Vagina (tissue), 2 donors: ENCODE data around the gene KLC1. TPM values are rescaled to one million over a fixed set of nuclear protein-coding genes. Genes with fewer than 3 reads are reported as not detected.

Experiments used
- DNase-seq, 2 donors: peaks; one replicate each; pipeline ENCODE4 v3.0.0-alpha.2; 2017; ENCODE audit errors: extremely low spot score in 2 of 2
- H3K27ac ChIP-seq: fragments of 200-600 bp; sonication (generic); one replicate; pipeline ENCODE4 v1.5.1; 2019
- H3K27me3 ChIP-seq: fragments of 200-600 bp; sonication (generic); one replicate; pipeline ENCODE4 v1.5.1; 2019
- H3K36me3 ChIP-seq, 2 donors: fragments of 200-600 bp; sonication (generic); one replicate each; pipeline ENCODE4 v1.5.1; 2017 to 2019
- H3K4me1 ChIP-seq: fragments of 200-600 bp; sonication (generic); one replicate; pipeline ENCODE4 v1.5.1; 2019
- H3K4me3 ChIP-seq, 2 donors: fragments of 200-600 bp; sonication (generic); 1 replicate in 1 of 2; 2 replicates in 1 of 2; pipeline ENCODE4 v1.5.1; 2016 to 2019
- H3K9me3 ChIP-seq: fragments of 200-600 bp; sonication (generic); one replicate; pipeline ENCODE4 v1.5.1; 2019
- CTCF ChIP-seq, 3 experiments: fragments of 450-650 bp in 2 of 3; fragments of 200-600 bp in 1 of 3; sonication (generic) in 1 of 3; IDR thresholded peaks; one replicate each; pipeline ENCODE4 v1.5.1; 2017 to 2019; ENCODE audit warnings: antibody characterized with exemption in 3 of 3, mild to moderate bottlenecking in 2 of 3, moderate library complexity in 2 of 3
- POLR2A ChIP-seq, 2 donors: fragments of 450-650 bp; IDR thresholded peaks; one replicate each; pipeline ENCODE4 v1.6.1; 2017; ENCODE audit warnings: antibody characterized with exemption in 2 of 2, mild to moderate bottlenecking in 2 of 2, moderate library complexity in 2 of 2
- POLR2AphosphoS5 ChIP-seq, 2 donors: sonication (generic); formaldehyde crosslinking; IDR thresholded peaks; one replicate each; pipeline ENCODE4 v1.9.0; 2017; ENCODE audit warnings: antibody characterized with exemption in 2 of 2, mild to moderate bottlenecking in 2 of 2, low read depth in 1 of 2; ENCODE audit not compliant: insufficient read depth in 1 of 2
- intact Hi-C: fragments of 100-400 bp; cut with DNase I; formaldehyde crosslinking; loops from one replicate; pipeline ENCODE4 v1.15.1; 2023
- total RNA-seq: library from RNA; depleted of rRNA; stranded (reverse); fragments of >200 nt; gene quantifications from one replicate; pipeline ENCODE4 v1.2.3, GENCODE V29; 2016

The KLC1 gene
- total RNA-seq: 322 TPM

DNA sequence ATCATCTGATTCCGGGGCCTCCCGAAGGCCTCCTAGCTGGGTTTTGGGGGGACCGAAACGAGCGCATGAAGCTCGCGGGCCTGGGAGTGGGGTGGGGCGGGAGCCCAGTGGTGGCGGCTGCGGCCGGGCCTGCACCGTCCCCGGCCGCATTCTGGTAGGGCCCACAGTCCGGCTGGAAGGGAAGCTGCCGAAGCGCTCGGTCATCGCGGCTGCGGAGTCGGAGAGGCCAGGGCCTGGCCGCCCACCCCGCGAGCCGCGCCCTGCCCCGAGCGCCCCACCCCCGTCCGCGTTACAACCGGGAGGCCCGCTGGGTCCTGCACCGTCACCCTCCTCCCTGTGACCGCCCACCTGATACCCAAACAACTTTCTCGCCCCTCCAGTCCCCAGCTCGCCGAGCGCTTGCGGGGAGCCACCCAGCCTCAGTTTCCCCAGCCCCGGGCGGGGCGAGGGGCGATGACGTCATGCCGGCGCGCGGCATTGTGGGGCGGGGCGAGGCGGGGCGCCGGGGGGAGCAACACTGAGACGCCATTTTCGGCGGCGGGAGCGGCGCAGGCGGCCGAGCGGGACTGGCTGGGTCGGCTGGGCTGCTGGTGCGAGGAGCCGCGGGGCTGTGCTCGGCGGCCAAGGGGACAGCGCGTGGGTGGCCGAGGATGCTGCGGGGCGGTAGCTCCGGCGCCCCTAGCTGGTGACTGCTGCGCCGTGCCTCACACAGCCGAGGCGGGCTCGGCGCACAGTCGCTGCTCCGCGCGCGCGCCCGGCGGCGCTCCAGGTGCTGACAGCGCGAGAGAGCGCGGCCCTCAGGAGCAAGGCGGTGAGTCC lies at the start of gene KLC1:
TSS of gene KLC1 (plus strand) at position 528 of the 819 bp plus-strand sequence. CDS start 25,354 bp downstream, outside the sequence.
- no peaks in the 10 kb centered on the region for H3K36me3 ChIP-seq
- peaks cover 74% of the 10 kb centered on the region for H3K4me1 ChIP-seq
- DNase-seq: no peak
- peak within 1 kb of the TSS; percentile 96 to 97 for H3K4me3 ChIP-seq
- intact Hi-C loops: loop anchor here (10.0 kb wide), 1 partner anchor 54 kb away; no protein-coding TSS in a partner anchor
- H3K9me3 ChIP-seq: no peaks in the 10 kb centered on the region
- no peaks in the 10 kb centered on the region for H3K27me3 ChIP-seq
- TF ChIP-seq CTCF (IDR thresholded peaks at IDR 0.05) (no peak), POLR2AphosphoS5 (IDR thresholded peaks at IDR 0.05; ENCODE audit: insufficient read depth in 1 of 2, low read depth in 1 of 2) (peak in 1 of 2 donors; percentile 82), POLR2A (IDR thresholded peaks at IDR 0.05) (peak; percentile 50 to 93)
- peak within 1 kb of the TSS; percentile 99 for H3K27ac ChIP-seq

DNA sequence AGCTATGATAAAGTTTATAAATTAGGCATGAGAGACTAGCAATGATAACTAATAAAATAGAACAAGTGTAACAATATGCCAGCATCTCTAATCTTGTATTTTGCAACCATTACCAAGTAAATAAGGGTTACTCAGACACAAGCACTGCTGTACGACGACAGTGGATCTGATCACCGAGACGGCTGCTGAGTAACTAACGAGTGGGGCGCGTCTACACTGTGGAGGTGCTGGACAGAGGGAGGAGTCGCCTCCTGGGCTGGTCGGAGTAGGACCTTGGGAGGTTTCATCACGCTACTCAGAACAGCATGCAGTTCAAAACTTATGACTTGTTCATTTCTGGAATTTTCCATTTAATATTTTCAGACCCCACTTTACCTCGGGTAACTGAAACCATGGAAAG lies 47.8 kb upstream of the KLC1 start:
- H3K27me3 ChIP-seq: no peaks in the 10 kb centered on the region
- intact Hi-C loops: no loop called here
- no peak for TF ChIP-seq POLR2AphosphoS5 (IDR thresholded peaks at IDR 0.05; ENCODE audit: insufficient read depth in 1 of 2, low read depth in 1 of 2)
- DNase-seq: no peak
- no peak overlapping the region for H3K4me3 ChIP-seq
- no peak overlapping the region for H3K27ac ChIP-seq
- H3K4me1 ChIP-seq: peaks cover 16% of the 10 kb centered on the region
- H3K9me3 ChIP-seq: no peaks in the 10 kb centered on the region
- no peaks in the 10 kb centered on the region for H3K36me3 ChIP-seq

DNA sequence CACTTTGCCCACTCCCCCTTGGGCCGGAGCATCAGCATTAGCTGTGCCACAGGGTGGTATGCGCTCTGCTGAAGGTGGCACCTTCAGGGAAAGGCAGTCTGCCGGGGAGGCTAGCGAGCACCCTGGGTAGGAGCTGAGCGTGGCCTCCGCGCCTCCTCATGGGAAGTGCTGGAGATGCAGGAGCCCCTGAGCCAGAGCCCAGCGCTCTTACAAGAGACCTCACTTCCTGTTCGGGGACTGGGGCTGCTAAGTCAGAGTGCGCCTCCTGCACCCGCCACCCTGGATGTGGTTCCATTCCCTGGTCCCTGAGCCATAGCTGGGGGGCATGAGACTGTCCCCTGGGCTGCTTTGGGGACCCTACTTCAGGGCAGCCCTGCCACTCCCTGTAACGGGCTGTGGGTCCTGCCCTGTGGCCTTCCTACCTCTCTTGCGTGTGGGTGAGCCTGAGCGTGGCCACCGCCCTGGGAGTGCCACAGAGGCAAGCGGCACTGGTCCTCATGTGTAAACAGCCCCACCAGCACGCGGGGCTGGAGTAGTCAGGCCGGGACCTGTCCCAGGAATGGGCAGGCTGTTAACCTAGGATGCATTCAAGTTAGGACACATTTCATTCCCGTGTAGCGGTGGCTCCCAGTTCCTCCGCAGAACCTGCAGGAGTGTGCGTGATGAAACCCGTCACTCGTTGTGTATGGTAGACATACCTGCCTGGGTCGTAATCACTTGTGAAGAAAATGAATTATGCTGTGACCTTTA lies 46.9 kb upstream of the KLC1 start:
- no peak overlapping the region for H3K4me3 ChIP-seq
- TF ChIP-seq CTCF (IDR thresholded peaks at IDR 0.05) (no peak), POLR2AphosphoS5 (IDR thresholded peaks at IDR 0.05; ENCODE audit: insufficient read depth in 1 of 2, low read depth in 1 of 2) (peak; percentile 23 to 24), POLR2A (IDR thresholded peaks at IDR 0.05) (no peak)
- no peaks in the 10 kb centered on the region for H3K36me3 ChIP-seq
- H3K9me3 ChIP-seq: no peaks in the 10 kb centered on the region
- no peaks in the 10 kb centered on the region for H3K27me3 ChIP-seq
- no peak for DNase-seq
- peak overlapping the region; percentile 4 for H3K27ac ChIP-seq
- H3K4me1 ChIP-seq: peaks cover 8% of the 10 kb centered on the region
- intact Hi-C loops: no loop called here

DNA sequence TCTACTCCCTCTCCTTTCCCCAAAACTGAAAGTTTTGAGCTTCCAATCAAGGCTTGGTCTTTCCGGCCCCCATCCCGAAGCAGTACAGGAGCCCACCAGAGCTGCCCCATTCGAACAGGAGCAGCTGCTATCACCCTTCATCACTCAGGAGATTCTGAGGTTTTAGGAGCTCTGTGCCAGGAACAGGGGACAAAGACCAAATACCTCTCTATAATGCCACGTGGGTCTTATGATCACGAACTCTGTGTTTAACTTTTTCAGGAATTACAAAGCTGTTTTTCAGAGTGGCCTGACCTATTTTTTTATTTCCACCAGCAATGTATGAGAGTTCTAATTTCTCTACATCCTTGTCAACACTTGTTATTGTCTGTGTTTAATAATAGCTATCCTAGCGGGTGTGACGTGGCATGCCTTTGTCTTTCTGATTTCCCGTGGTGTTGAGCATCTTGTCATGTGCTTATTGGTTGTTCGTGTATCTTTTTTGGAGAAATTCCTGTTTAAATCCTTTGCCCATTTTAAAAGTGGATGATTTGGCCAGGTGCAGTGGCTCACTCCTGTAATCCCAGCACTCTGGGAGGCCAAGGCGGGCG lies 44.6 kb upstream of the KLC1 start:
- DNase-seq: no peak
- no peak for TF ChIP-seq CTCF (IDR thresholded peaks at IDR 0.05)
- TF ChIP-seq POLR2A (IDR thresholded peaks at IDR 0.05): no peak
- TF ChIP-seq POLR2AphosphoS5 (IDR thresholded peaks at IDR 0.05; ENCODE audit: insufficient read depth in 1 of 2, low read depth in 1 of 2): no peak
- H3K4me3 ChIP-seq: no peak overlapping the region
- H3K9me3 ChIP-seq: no peaks in the 10 kb centered on the region
- peaks cover 8% of the 10 kb centered on the region for H3K4me1 ChIP-seq
- no peak overlapping the region for H3K27ac ChIP-seq
- intact Hi-C loops: no loop called here
- H3K27me3 ChIP-seq: no peaks in the 10 kb centered on the region
- H3K36me3 ChIP-seq: no peaks in the 10 kb centered on the region

GRCh38 chr14:103593577-103593976 lies 35.4 kb upstream of the KLC1 start:
- TF ChIP-seq POLR2AphosphoS5 (IDR thresholded peaks at IDR 0.05; ENCODE audit: insufficient read depth in 1 of 2, low read depth in 1 of 2) (no peak), POLR2A (IDR thresholded peaks at IDR 0.05) (no peak), CTCF (IDR thresholded peaks at IDR 0.05) (no peak)
- H3K4me3 ChIP-seq: no peak overlapping the region
- no peaks in the 10 kb centered on the region for H3K4me1 ChIP-seq
- H3K36me3 ChIP-seq: no peaks in the 10 kb centered on the region
- no peak for DNase-seq
- H3K27me3 ChIP-seq: no peaks in the 10 kb centered on the region
- H3K9me3 ChIP-seq: no peaks in the 10 kb centered on the region
- intact Hi-C loops: no loop called here
- no peak overlapping the region for H3K27ac ChIP-seq
